Endodermal cell (in vitro differentiated cells): ENCODE results near the gene PCGF3. TPM values are rescaled to one million over a fixed set of nuclear protein-coding genes. Genes with fewer than 3 reads are reported as not detected.

Experiments
- DNase-seq: peaks from one replicate; pipeline ENCODE4 v3.0.0-alpha.2; 2017
- H3K27ac ChIP-seq: 2 replicates; pipeline ENCODE4 v1.5.1; 2013; ENCODE audit warnings: mild to moderate bottlenecking, low read depth, low read length, moderate library complexity
- H3K27me3 ChIP-seq: 2 replicates; pipeline ENCODE4 v1.6.1; 2013; ENCODE audit warnings: mild to moderate bottlenecking, low read length, moderate library complexity; ENCODE audit not compliant: insufficient read depth, control insufficient read depth, poor library complexity, severe bottlenecking
- H3K36me3 ChIP-seq: 2 replicates; pipeline ENCODE4 v1.7.0; 2013; ENCODE audit warnings: mild to moderate bottlenecking, low read length, moderate library complexity; ENCODE audit not compliant: control insufficient read depth, insufficient read depth
- H3K4me1 ChIP-seq: one replicate; pipeline ENCODE4 v1.7.0; 2013; ENCODE audit warnings: low read length; ENCODE audit not compliant: control insufficient read depth, insufficient read depth
- H3K4me3 ChIP-seq: 2 replicates; pipeline ENCODE4 v1.5.1; 2013; ENCODE audit warnings: mild to moderate bottlenecking, low read length, moderate library complexity
- H3K9ac ChIP-seq: 2 replicates; pipeline ENCODE4 v1.6.1; 2013; ENCODE audit warnings: mild to moderate bottlenecking, low read length, moderate library complexity; ENCODE audit not compliant: poor library complexity, severe bottlenecking; ENCODE audit errors: extremely low read depth
- H3K9me3 ChIP-seq: 2 replicates; pipeline ENCODE4 v1.6.1; 2013; ENCODE audit warnings: mild to moderate bottlenecking, low read length, moderate library complexity; ENCODE audit not compliant: control insufficient read depth
- H3K27ac Mint-ChIP-seq: 2 replicates; pipeline ENCODE4 v1.8.0; 2020; ENCODE audit warnings: mixed read lengths
- H3K27me3 Mint-ChIP-seq: 2 replicates; pipeline ENCODE4 v1.8.0; 2021; ENCODE audit warnings: mild to moderate bottlenecking, mixed read lengths; ENCODE audit not compliant: insufficient read depth
- H3K36me3 Mint-ChIP-seq: 2 replicates; pipeline ENCODE4 v1.8.0; 2020; ENCODE audit warnings: low read depth, mixed read lengths
- H3K4me1 Mint-ChIP-seq: 2 replicates; pipeline ENCODE4 v1.8.0; 2020; ENCODE audit warnings: mixed read lengths
- H3K4me3 Mint-ChIP-seq: 2 replicates; pipeline ENCODE4 v1.8.0; 2020; ENCODE audit warnings: mild to moderate bottlenecking, moderate library complexity, mixed read lengths
- H3K9me3 Mint-ChIP-seq: 2 replicates; pipeline ENCODE4 v1.8.0; 2020; ENCODE audit warnings: mild to moderate bottlenecking, mixed read lengths
- WGBS, 2 experiments: methylation state at CpG; one replicate each; pipeline versions ENCODE4 v1.1.5 to v1.1.7; 2013; ENCODE audit warnings: missing lambda C conversion rate in 2 of 2, mixed read lengths in 1 of 2; ENCODE audit not compliant: insufficient coverage in 1 of 2, insufficient read length in 1 of 2; 5-methylcytosine and 5-hydroxymethylcytosine counted together
- total RNA-seq, 2 donors: library from RNA; stranded (reverse); fragmentation: NEBNext Ultra II Directional in 1 of 2; extraction: Animal tissue kit (Norgen Biotek cat#: 25700) in 1 of 2; gene quantifications; 2 replicates in 1 of 2; 3 replicates in 1 of 2; pipeline ENCODE4 v1.2.1, GENCODE V29; 2021
- TF ChIP-seq, protein P1 (sequence below): fragments of 200-600 bp; sonication (generic); conservative IDR thresholded peaks from 2 replicates; pipeline ENCODE4 v1.5.0; 2021; ENCODE audit warnings: antibody characterized with exemption, mild to moderate bottlenecking

Gene PCGF3
- total RNA-seq, 2 donors from 2014 or later = 53.1 to 64.0 TPM

DNA sequence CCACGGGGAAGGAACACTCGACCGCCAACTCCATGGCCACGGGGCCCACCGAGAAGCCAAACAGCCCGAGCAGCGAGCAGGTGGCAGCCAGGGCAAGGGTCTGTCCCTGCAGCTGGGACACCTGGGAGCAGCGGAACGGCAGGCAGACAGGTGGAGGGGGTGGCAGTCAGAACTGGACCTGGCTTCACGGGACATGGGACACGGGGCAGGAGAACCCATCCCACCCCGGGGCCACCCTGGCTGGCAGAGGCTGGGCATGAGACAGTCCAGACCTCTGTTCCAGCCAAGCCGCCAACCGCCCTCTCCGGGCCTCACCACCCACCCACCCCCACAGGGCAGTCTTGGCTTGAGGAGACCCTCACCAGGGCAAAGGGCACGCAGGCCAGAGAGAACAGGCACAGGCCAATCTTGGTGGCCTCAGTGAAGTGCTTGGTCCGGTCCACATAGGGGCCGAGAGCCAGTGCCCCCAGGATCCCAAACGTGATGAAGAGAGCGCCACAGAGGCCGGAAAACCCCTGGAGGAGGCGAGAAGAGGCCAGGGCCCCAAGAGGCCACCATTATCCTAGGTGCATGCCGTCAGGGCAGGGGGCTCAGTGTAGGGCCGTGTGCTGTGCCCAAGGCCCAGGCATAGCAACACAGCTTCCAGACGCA is 22.3 kb upstream of the PCGF3 start:
- H3K36me3 Mint-ChIP-seq = peaks cover 5% of the 10 kb centered on the region
- H3K9me3 Mint-ChIP-seq = no peaks in the 10 kb centered on the region
- TF ChIP-seq, protein P1, sequence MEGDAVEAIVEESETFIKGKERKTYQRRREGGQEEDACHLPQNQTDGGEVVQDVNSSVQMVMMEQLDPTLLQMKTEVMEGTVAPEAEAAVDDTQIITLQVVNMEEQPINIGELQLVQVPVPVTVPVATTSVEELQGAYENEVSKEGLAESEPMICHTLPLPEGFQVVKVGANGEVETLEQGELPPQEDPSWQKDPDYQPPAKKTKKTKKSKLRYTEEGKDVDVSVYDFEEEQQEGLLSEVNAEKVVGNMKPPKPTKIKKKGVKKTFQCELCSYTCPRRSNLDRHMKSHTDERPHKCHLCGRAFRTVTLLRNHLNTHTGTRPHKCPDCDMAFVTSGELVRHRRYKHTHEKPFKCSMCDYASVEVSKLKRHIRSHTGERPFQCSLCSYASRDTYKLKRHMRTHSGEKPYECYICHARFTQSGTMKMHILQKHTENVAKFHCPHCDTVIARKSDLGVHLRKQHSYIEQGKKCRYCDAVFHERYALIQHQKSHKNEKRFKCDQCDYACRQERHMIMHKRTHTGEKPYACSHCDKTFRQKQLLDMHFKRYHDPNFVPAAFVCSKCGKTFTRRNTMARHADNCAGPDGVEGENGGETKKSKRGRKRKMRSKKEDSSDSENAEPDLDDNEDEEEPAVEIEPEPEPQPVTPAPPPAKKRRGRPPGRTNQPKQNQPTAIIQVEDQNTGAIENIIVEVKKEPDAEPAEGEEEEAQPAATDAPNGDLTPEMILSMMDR = no peak
- H3K27me3 Mint-ChIP-seq = peaks cover 2% of the 10 kb centered on the region
- Histone ChIP-seq H3K27ac (no peak overlapping the region), H3K9ac (no peak overlapping the region), H3K27me3 (no peaks in the 10 kb centered on the region), H3K9me3 (no peaks in the 10 kb centered on the region), H3K4me3 (no peak overlapping the region), H3K4me1 (no peaks in the 10 kb centered on the region), H3K36me3 (no peaks in the 10 kb centered on the region)
- H3K4me1 Mint-ChIP-seq = peaks cover 2% of the 10 kb centered on the region
- DNase-seq = no peak
- no peak overlapping the region for H3K4me3 Mint-ChIP-seq
- no peak overlapping the region for H3K27ac Mint-ChIP-seq
- WGBS, 2 experiments = 90 to 92% methylated on average over 14 to 25 of the region's 25 CpGs

DNA sequence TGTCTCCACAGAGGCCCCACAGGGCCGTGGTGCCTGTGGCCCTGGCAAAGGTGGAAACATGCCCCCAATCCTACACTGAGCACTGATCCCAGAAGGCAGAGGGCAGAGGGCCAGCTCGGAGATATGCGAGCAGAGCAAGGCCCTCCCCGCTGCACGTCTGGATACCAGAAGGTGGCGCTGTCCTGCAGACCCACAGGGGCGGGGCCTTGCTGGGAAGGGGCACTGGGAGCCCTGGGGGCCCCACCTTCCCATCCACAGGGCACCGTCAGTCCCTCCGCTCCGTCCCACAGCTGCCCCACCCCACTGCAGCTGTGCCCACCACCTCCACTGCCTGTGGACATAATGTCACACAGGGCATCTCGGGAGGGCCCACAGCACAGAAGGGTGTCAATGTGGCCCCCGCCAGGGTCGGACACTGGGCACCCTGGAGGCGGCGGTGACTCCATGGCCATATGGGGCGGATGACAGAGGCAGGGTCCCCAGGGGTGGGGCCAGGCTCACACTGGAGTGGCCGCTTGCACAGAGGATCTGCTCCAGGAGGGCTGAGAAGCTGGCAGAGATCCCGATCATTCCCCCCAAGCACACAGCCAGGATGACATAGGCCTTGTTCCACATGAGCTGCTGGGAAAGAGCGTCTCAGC is 21.5 kb upstream of the PCGF3 start:
- Histone ChIP-seq H3K27ac (no peak overlapping the region), H3K27me3 (no peaks in the 10 kb centered on the region), H3K4me1 (no peaks in the 10 kb centered on the region), H3K9me3 (no peaks in the 10 kb centered on the region), H3K4me3 (no peak overlapping the region), H3K9ac (no peak overlapping the region), H3K36me3 (no peaks in the 10 kb centered on the region)
- Mint-ChIP-seq H3K27me3 (peaks cover 2% of the 10 kb centered on the region), H3K36me3 (peaks cover 5% of the 10 kb centered on the region), H3K27ac (no peak overlapping the region), H3K4me1 (peaks cover 2% of the 10 kb centered on the region), H3K4me3 (no peak overlapping the region), H3K9me3 (no peaks in the 10 kb centered on the region)
- peak; percentile 93 for DNase-seq
- TF ChIP-seq, protein P1 = peak; percentile 96
- 60 to 64% methylated on average over 12 to 19 of the region's 19 CpGs for WGBS, 2 experiments

DNA sequence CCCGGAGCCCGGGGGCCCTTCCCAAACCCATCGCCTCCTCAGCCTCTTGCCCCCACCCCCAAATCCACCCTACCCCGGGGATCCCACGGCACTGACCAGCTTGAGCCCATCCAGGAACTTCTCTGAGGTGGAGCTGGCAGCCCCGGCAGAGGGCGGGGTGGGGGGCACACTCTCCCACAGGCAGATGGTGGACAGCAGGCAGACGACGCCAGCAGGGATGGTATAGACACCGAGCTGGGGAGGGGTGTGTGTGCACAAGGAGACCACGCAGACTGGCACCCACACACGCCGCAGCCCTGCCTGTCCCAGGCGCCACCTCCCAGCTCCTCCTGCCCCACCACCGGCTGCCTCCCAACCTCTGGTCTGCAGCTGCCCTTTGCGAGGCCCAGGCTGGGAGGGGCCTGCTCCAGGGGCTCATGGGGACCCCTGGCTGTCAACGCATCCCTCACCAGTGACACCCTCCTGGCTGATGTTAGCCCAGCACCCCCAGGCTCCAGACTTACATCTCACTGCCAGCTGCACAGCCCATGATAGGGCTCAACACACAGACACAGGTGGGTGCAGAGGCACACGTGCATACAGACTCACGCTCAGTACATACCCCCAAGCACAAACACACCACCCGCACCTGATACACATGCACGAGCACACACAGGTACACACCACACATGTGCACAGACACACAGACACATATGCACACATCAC is 20.9 kb upstream of the PCGF3 start:
- no peak overlapping the region for H3K27ac ChIP-seq
- WGBS, 2 experiments = 90% methylated on average over 8 to 21 of the region's 21 CpGs
- no peak overlapping the region for H3K4me3 ChIP-seq
- Mint-ChIP-seq H3K27ac (no peak overlapping the region), H3K9me3 (no peaks in the 10 kb centered on the region), H3K27me3 (peaks cover 2% of the 10 kb centered on the region), H3K4me1 (peaks cover 2% of the 10 kb centered on the region), H3K36me3 (peaks cover 5% of the 10 kb centered on the region), H3K4me3 (no peak overlapping the region)
- H3K36me3 ChIP-seq = no peaks in the 10 kb centered on the region
- no peak overlapping the region for H3K9ac ChIP-seq
- no peak for DNase-seq
- H3K9me3 ChIP-seq = no peaks in the 10 kb centered on the region
- H3K27me3 ChIP-seq = no peaks in the 10 kb centered on the region
- H3K4me1 ChIP-seq = peaks cover 3% of the 10 kb centered on the region
- TF ChIP-seq, protein P1 = no peak
